CD4-positive, alpha-beta T cell treated with Interleukin-17A for 1 hour (primary cell): ENCODE results near the gene SLC11A1.

Experiments
- DNase-seq: peaks from one replicate; pipeline ENCODE4 v3.0.0-alpha.2; 2020

The SLC11A1 gene

DNA sequence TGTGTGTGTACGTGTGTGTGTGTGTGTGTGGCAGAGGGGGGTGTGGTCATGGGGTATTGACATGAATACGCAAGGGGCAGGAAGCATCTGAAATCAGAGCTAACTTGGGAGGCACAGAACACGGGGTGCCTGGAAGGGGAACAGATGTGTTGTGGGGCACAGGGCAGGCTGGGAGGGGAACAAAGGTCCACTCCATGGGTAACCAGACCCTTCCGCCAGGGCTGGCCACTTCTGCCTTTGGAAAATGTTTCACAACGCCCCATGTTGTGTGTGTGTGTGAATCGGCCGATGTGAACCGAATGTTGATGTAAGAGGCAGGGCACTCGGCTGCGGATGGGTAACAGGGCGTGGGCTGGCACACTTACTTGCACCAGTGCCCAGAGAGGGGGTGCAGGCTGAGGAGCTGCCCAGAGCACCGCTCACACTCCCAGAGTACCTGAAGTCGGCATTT, at the start of gene SLC11A1:
SLC11A1 (plus strand) TSS at position 358 of the 451 bp plus-strand sequence. CDS start 96 bp downstream, outside the sequence.
- no peak for DNase-seq

DNA sequence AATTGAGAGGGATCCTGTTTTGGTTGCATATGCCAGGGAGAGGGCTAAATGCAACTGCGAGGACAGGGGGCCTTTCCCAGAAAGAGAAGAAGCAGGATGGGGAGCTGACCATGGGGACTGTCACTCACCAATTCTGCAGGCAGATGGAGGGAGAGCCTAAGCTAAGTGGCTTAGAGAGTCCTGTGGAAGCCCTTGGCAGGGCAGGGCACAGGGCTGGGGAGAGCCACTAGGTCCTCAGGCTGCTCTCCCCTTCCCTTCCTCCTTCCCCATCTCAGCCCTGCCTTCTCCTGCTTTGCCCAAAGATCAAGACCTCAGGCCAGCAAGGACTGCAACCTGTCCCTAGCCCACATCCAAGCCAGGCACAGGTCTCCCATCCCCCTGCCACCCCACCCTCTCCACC, 49.8 kb upstream of the SLC11A1 start:
- DNase-seq: no peak

- no peak for DNase-seq
Measured at GRCh38 chr2:218332920-218333645, 49.0 kb upstream of the SLC11A1 start.

GRCh38 chr2:218334531-218334930, 47.5 kb upstream of the SLC11A1 start:
- DNase-seq: no peak

DNA sequence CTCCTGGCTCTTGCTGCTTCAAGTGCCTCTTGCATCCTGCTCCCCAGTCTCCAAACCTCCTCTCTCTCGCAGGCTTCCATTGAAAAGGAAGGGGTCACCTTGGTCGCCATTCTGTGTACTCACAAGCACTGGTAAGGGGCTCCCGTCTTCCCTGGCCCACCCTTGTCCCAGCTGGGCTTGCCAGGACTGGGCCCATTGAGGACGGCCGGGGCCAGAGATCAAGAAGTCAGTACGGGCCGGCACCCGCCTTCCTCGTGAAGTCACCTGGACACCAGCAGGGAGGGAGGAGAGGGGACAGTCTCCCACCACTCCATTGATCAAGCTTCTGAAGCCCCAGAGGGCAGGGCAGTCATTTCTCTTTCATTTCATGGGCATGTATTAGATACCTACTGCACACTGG, 41.4 kb upstream of the SLC11A1 start:
- no peak for DNase-seq

DNA sequence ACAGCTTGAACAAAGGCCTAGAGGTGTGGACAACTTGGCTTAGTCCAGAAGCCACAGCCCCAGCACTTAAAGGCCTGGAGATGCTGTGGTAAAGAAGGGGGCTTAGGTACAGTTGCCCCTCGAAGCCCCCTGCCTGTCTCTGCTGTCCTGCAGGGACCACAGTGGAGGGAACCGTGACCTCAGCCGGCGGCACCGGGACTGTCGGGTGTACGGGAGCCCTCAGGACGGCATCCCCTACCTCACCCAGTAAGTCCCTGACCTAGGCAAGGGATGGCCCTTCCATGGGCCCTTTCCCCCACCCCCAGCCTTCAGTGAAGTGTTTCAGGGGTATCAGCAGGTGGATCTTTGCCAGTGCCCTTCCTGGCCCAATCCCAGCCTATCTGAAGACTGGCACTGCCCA, 40.7 kb upstream of the SLC11A1 start:
- DNase-seq: no peak

- no peak for DNase-seq
Measured at GRCh38 chr2:218342837-218343236, 39.2 kb upstream of the SLC11A1 start.

- no peak for DNase-seq
Measured at GRCh38 chr2:218343591-218343990, 38.5 kb upstream of the SLC11A1 start.

GRCh38 chr2:218344090-218344754, 37.9 kb upstream of the SLC11A1 start:
- no peak for DNase-seq

GRCh38 chr2:218344755-218345417, 37.2 kb upstream of the SLC11A1 start:
- DNase-seq: no peak

DNA sequence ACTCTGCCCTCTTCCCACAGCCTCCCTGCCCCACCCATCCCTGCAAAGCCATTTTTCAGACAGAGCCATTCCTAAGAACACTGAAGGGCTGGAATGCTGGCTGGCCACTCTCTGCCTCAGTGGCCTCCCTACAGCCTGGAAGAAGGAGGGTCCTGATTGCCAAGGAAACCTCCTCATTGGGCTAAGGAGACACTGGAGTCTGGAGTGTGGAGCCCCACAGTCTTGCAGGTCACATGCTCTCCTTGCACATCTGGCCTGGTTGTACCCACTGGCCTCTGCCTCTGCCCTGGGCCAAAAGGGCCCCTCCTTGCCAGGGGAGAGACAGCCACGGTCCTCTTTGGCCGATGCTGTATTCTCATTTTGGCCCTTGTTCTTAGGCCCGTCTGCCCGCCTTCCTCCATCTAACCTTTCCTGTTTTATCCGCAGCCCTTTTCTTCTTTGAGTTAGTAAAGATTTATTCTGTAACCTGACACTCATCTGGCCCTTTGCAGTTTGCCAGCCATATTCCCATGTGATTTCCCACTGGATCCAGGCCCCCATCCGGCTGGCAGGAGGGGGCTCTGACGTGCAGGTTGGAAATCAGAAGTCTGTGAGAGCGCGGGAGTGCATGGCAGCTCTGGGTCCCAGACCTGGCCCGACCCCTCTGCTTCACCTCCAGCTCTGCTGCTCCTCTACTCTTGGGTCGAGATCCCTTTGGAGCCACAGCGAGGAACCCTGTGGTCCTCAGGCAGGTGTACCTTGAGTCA, 36.4 kb upstream of the SLC11A1 start:
- no peak for DNase-seq

DNA sequence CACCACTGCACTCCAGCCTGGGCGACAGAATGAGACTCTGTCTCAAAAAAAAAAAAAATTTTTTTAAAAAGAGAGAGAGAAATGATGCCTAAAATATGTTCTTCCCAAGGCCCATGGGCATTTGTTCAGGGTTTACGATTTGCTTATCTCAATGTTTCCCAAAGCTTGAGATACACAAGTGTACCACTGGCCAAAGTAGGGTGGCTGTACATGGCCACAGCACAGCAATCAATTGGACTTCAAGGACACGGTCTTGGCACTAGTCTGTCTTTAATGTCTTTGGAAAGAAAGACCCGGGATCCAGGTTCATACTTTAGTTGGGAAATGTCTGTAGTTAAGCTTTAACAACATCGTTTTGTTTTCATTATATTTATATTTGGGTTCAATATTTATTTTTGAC, 34.9 kb upstream of the SLC11A1 start:
- no peak for DNase-seq

- no peak for DNase-seq
Measured at GRCh38 chr2:218354045-218354444, 28.0 kb upstream of the SLC11A1 start.

DNA sequence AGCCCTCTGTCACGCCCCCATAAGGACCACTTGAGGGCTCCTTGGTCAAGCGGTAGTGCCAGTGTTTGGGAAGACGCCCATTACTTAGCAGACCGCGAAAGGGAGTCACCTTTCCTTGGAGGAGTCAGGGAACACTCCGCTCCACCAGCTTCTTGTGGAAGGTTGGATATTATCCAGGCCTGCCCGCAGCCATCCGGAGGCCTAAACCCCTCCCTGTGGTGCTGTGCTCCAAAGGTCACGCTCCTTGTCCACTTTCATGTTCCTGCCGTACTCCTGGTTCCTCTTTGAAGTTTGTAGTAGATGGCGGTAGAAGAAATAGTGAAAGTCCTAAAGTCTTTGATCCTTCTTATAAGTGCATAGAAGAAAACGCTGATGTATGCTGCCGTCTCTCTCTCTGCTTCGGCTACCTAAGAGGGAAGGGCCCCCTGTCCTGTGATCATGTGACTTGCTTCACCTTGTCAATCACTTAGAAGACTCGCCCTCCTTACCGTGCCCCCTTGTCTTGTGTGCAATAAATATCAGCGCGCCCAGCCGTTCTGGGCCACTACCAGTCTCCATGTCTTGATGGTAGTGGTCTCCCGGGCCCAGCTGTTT, 27.1 kb upstream of the SLC11A1 start:
- no peak for DNase-seq

GRCh38 chr2:218357236-218358177, 24.6 kb upstream of the SLC11A1 start:
- no peak for DNase-seq

DNA sequence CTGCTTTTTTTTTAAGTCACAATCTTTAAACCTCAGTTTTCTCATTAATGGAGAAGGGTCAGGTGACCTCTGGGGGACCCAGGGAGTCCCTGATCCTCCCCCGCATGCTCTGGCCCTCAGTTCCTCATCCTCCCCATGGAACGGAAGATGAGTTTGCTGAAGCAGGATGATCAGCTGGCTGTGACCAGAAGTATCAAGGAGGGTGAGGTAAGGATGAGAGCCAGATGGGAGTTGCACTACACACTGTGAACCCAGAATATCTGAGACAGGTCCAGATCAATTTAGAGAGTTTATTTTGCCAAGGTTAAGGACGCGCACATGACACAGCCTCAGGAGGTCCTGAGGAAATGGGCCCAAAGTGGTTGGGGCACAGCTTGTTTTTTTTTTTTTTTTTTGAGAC, 21.6 kb upstream of the SLC11A1 start:
- no peak for DNase-seq

DNA sequence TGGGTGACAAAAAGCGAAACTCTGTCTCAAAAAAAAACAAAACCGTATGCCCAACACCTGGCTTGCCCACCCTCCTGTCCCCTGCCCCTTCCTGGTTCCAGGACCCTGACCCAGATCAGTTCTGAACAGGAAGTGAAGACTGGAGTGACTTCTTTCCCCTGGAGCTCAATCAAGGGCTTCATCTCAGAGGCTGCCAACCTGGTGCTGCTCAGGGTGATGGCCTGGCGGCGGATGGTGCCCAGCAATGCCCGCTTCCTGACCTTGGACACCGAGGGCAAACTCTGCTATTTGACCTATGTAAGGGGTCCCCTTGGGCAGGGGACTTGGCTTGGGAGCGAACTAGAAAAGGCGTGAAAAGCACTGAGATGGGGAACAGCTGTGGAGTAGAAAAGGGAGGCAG, 19.5 kb upstream of the SLC11A1 start:
- no peak for DNase-seq

DNA sequence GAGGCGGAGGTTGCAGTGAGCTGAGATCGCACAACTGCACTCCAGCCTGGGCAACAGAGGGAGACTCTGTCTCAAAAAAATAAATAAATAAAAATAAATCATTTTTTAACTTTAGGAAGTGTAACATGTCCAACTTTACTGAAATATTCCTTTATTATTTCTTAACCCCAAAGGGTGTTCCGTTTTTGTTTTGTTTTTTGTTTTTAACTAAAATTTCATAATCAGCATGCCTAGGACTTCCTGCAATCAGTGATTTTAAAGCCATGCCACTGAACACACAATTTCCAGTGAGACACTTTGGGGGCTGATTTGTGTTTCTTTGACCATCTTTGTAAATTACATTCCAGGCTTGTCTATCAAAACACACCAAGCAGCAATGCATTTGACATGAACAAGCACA, 18.3 kb upstream of the SLC11A1 start:
- DNase-seq: no peak

- DNase-seq: no peak
Measured at GRCh38 chr2:218364196-218364595, 17.9 kb upstream of the SLC11A1 start.

GRCh38 chr2:218366621-218367414, 15.3 kb upstream of the SLC11A1 start:
- no peak for DNase-seq
